ENCODE data around the gene WBP4.

DNA sequence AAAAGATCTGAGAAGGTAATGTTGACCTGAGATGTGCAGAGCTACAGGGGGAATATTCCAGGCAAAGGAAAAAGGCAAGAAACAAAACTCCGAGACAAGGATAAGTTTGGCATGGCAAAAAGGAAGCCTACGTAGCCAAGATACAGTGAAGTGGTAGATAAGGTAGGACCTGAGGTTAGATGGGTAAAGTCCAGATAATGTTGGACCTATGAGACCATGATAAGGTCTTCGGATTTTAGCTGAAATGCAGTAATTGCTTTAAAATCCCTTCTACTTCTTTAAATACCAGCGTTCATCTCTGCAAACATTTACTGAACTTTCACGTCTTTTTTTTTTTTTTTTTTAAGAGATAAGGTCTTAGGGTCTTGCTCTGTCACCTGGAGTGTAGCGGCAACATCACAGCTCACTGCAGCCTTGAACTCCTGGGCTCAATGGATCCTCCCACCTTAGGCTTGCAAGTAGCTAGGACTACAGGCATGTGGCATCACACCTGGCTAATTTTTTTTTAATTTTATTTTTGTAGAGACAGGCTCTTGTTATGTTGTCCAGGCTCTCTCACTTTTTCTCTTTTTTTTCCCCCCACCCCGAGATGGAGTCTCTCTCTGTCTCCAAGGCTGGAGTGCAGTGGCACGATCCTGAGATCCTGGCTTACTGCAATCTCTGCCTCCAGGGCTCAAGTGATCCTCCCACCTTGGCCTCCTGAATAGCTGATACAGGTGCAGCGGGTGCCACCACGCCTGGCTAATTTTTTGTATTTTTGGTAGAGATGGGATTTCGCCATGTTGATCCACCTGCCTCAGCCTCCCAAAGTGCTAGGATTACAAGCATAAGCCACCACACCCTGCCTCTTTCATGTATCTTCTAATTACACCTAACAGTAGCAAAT is 4.2 kb upstream of the WBP4 start:
- TF ChIP-seq POLR2A (IDR thresholded peaks at IDR 0.05) = no peak
- TF ChIP-seq, protein P1, sequence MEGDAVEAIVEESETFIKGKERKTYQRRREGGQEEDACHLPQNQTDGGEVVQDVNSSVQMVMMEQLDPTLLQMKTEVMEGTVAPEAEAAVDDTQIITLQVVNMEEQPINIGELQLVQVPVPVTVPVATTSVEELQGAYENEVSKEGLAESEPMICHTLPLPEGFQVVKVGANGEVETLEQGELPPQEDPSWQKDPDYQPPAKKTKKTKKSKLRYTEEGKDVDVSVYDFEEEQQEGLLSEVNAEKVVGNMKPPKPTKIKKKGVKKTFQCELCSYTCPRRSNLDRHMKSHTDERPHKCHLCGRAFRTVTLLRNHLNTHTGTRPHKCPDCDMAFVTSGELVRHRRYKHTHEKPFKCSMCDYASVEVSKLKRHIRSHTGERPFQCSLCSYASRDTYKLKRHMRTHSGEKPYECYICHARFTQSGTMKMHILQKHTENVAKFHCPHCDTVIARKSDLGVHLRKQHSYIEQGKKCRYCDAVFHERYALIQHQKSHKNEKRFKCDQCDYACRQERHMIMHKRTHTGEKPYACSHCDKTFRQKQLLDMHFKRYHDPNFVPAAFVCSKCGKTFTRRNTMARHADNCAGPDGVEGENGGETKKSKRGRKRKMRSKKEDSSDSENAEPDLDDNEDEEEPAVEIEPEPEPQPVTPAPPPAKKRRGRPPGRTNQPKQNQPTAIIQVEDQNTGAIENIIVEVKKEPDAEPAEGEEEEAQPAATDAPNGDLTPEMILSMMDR (IDR thresholded peaks at IDR 0.05) = no peak

Measured in uterus (tissue), 2 donors.